PC-3 (cell line): Measurements from ENCODE around the gene MRPL40. TPM values are rescaled to one million over a fixed set of nuclear protein-coding genes. Genes with fewer than 3 reads are reported as not detected.

ENCODE experiments used
- ATAC-seq: fragments of 200-7000 bp; cut with Tn5 transposase; 2 replicates; pipeline ENCODE4 v1.9.1; 2020; ENCODE audit warnings: mild to moderate bottlenecking, moderate library complexity
- BruUV-seq: library from RNA; stranded (reverse); fragments of 400-500 nt; replicated peaks from 2 replicates; lab custom pipeline; 2021; lab: Mats Ljungman, UMichigan
- CTCF ChIA-PET: fragments of 300-600 bp; sonication (Branson Sonifier 250); formaldehyde crosslinking; loops from one replicate; lab custom pipeline; 2022; ENCODE audit warnings: antibody characterized with exemption; lab: Charles Lee
- POLR2A ChIA-PET: fragments of 300-600 bp; sonication (Branson Sonifier 250); formaldehyde crosslinking; loops from one replicate; lab custom pipeline; 2022; ENCODE audit warnings: antibody characterized with exemption; ENCODE audit not compliant: unreplicated experiment; lab: Charles Lee
- DNase-seq: peaks from one replicate; pipeline ENCODE4 v3.0.0-alpha.2; 2015
- H2AFZ ChIP-seq: fragments of 300-600 bp; sonication (generic); 2 replicates; pipeline ENCODE4 v1.6.0; 2016; ENCODE audit warnings: antibody characterized with exemption, low read length
- H3F3A ChIP-seq: fragments of 300-600 bp; sonication (generic); one replicate; pipeline ENCODE4 v1.6.0; 2017; ENCODE audit warnings: antibody characterized with exemption, low read length, control low read depth, mild to moderate bottlenecking; ENCODE audit not compliant: unreplicated experiment
- H3K27ac ChIP-seq: fragments of 300-600 bp; sonication (generic); 2 replicates; pipeline ENCODE4 v1.5.1; 2016; ENCODE audit warnings: mild to moderate bottlenecking, low read length
- H3K27me3 ChIP-seq: fragments of 300-600 bp; sonication (generic); 2 replicates; pipeline ENCODE4 v1.6.1; 2016; ENCODE audit warnings: low read length, mixed read lengths
- H3K36me3 ChIP-seq: fragments of 300-600 bp; sonication (generic); 2 replicates; pipeline ENCODE4 v1.6.1; 2016; ENCODE audit warnings: low read depth, mixed run types, low read length, mixed read lengths
- H3K4me1 ChIP-seq: fragments of 300-600 bp; sonication (generic); 2 replicates; pipeline ENCODE4 v1.5.1; 2016; ENCODE audit warnings: low read length; ENCODE audit not compliant: insufficient read depth
- H3K4me2 ChIP-seq: fragments of 300-600 bp; sonication (generic); 2 replicates; pipeline ENCODE4 v1.6.0; 2016; ENCODE audit warnings: low read length
- H3K4me3 ChIP-seq: fragments of 300-600 bp; sonication (generic); 2 replicates; pipeline ENCODE4 v1.5.1; 2016; ENCODE audit warnings: mild to moderate bottlenecking, low read length, mixed read lengths
- H3K79me2 ChIP-seq: fragments of 300-600 bp; sonication (generic); 2 replicates; pipeline ENCODE4 v1.6.1; 2017; ENCODE audit warnings: low read length, mixed read lengths
- H3K9ac ChIP-seq: fragments of 300-600 bp; sonication (generic); 2 replicates; pipeline ENCODE4 v1.6.0; 2016; ENCODE audit warnings: mild to moderate bottlenecking, low read length
- H3K9me2 ChIP-seq: fragments of 300-600 bp; sonication (generic); replicated peaks from 2 replicates; pipeline ENCODE4 v1.6.1; 2016; ENCODE audit warnings: mixed run types, low read length, mixed read lengths
- H3K9me3 ChIP-seq: fragments of 300-600 bp; sonication (generic); 2 replicates; pipeline ENCODE4 v1.6.1; 2016; ENCODE audit warnings: low read length, mixed read lengths
- H4K20me1 ChIP-seq: fragments of 300-600 bp; sonication (generic); 2 replicates; pipeline ENCODE4 v1.6.1; 2016; ENCODE audit warnings: low read length, mixed read lengths
- CTCF ChIP-seq: fragments of 300-600 bp; sonication (generic); conservative IDR thresholded peaks from 2 replicates; pipeline ENCODE4 v1.5.1; 2017; ENCODE audit warnings: antibody characterized with exemption, low read depth, mild to moderate bottlenecking, low read length
- EZH2 ChIP-seq: fragments of 300-600 bp; sonication (generic); IDR thresholded peaks from one replicate; pipeline ENCODE4 v1.6.1; 2017; ENCODE audit warnings: antibody characterized with exemption, mild to moderate bottlenecking, low read length; ENCODE audit not compliant: unreplicated experiment
- EZH2phosphoT487 ChIP-seq: fragments of 300-600 bp; sonication (generic); IDR thresholded peaks from 2 replicates; pipeline ENCODE4 v1.6.1; 2018; ENCODE audit warnings: mild to moderate bottlenecking, antibody characterized with exemption, low read length, borderline replicate concordance
- intact Hi-C: fragments of 100-400 bp; cut with micrococcal nuclease; formaldehyde crosslinking; loops from 2 replicates; pipeline ENCODE4 v1.9.0; 2023
- total RNA-seq: library from RNA; depleted of rRNA; stranded (reverse); fragments of >200 nt; gene quantifications from 2 replicates; pipeline ENCODE4 v1.2.3, GENCODE V29; 2014

The MRPL40 gene
- total RNA-seq, 1 experiment from 2014 or later, result 55.1 TPM

- CTCF ChIA-PET, result no interaction called here
Measured at GRCh38 chr22:19457828-19458428, 25.6 kb downstream of the MRPL40 start.

GRCh38 chr22:19460036-19460435 is 27.7 kb downstream of the MRPL40 start:
- Histone ChIP-seq H3K4me1 (no peaks in the 10 kb centered on the region), H2AFZ (no peak overlapping the region), H3K9me3 (no peaks in the 10 kb centered on the region), H3K27ac (no peak overlapping the region), H3F3A (no peaks in the 10 kb centered on the region), H4K20me1 (no peaks in the 10 kb centered on the region), H3K4me3 (no peak overlapping the region), H3K4me2 (no peak overlapping the region), H3K9ac (no peak overlapping the region), H3K79me2 (no peaks in the 10 kb centered on the region), H3K27me3 (no peaks in the 10 kb centered on the region), H3K9me2 (no peaks in the 10 kb centered on the region), H3K36me3 (peaks cover 30% of the 10 kb centered on the region)
- BruUV-seq, result no TSS peak
- POLR2A ChIA-PET, result no interaction called here
- CTCF ChIA-PET, result no interaction called here
- no peak for ATAC-seq
- TF ChIP-seq CTCF, result no peak
- TF ChIP-seq EZH2, result no peak
- no peak for TF ChIP-seq EZH2phosphoT487
- intact Hi-C loops, result no loop called here
- no peak for DNase-seq

More at GRCh38 chr22:19457828-19458428, 25.6 kb downstream of the MRPL40 start:
- ATAC-seq (no peak), DNase-seq (no peak)
- no peaks in the 10 kb centered on the region for H3K27me3 ChIP-seq
- H3K4me1 ChIP-seq, result no peaks in the 10 kb centered on the region
- H3K36me3 ChIP-seq, result peaks cover 34% of the 10 kb centered on the region; the same call in 1 of the 2 replicates
- H3K9ac ChIP-seq, result no peak overlapping the region
- intact Hi-C loops, result no loop called here
- H4K20me1 ChIP-seq, result no peaks in the 10 kb centered on the region
- H2AFZ ChIP-seq, result no peak overlapping the region
- no peak overlapping the region for H3K27ac ChIP-seq
- POLR2A ChIA-PET, result no interaction called here
- no TSS peak for BruUV-seq
- H3K4me3 ChIP-seq, result no peak overlapping the region
- no peaks in the 10 kb centered on the region for H3K79me2 ChIP-seq
- H3K9me3 ChIP-seq, result no peaks in the 10 kb centered on the region
- no peaks in the 10 kb centered on the region for H3K9me2 ChIP-seq
- H3K4me2 ChIP-seq, result no peak overlapping the region
- H3F3A ChIP-seq, result no peaks in the 10 kb centered on the region
- no peak for TF ChIP-seq CTCF
- no peak for TF ChIP-seq EZH2phosphoT487
- no peak for TF ChIP-seq EZH2

GRCh38 chr22:19461506-19461905 is 29.2 kb downstream of the MRPL40 start:
- ATAC-seq (no peak), DNase-seq (no peak)
- no TSS peak for BruUV-seq
- no peak for TF ChIP-seq CTCF
- no peak for TF ChIP-seq EZH2
- no peak for TF ChIP-seq EZH2phosphoT487
- intact Hi-C loops, result no loop called here
- no peaks in the 10 kb centered on the region for H3K9me3 ChIP-seq
- no peak overlapping the region for H3K4me2 ChIP-seq
- H3K79me2 ChIP-seq, result no peaks in the 10 kb centered on the region
- H2AFZ ChIP-seq, result no peak overlapping the region
- POLR2A ChIA-PET, result no interaction called here
- H3K27ac ChIP-seq, result no peak overlapping the region
- no peaks in the 10 kb centered on the region for H3K27me3 ChIP-seq
- no peaks in the 10 kb centered on the region for H3F3A ChIP-seq
- H3K4me1 ChIP-seq, result no peaks in the 10 kb centered on the region
- H3K9ac ChIP-seq, result no peak overlapping the region
- H3K4me3 ChIP-seq, result no peak overlapping the region
- CTCF ChIA-PET, result no interaction called here
- peaks cover 25% of the 10 kb centered on the region for H3K36me3 ChIP-seq
- H3K9me2 ChIP-seq, result no peaks in the 10 kb centered on the region
- no peaks in the 10 kb centered on the region for H4K20me1 ChIP-seq
